Keratinocyte (primary cell): Measurements from ENCODE around the gene TMEM218. TPM values are rescaled to one million over a fixed set of nuclear protein-coding genes. Genes with fewer than 3 reads are reported as not detected.

ENCODE experiments used
- DNase-seq: peaks from one replicate; pipeline ENCODE4 v3.0.0-alpha.2; 2011; ENCODE audit warnings: low read depth, missing footprints, low spot score
- FAIRE-seq: peaks from 2 replicates; lab custom pipeline; 2011; peaks lifted over from hg19 to GRCh38; lab: Jason Lieb, UNC
- H2AFZ ChIP-seq: 2 replicates; pipeline ENCODE4 v1.6.0; 2012; ENCODE audit warnings: low read length, control low read depth, inconsistent platforms; ENCODE audit not compliant: control insufficient read depth
- H3K27ac ChIP-seq: 2 replicates; pipeline ENCODE4 v1.5.1; 2011; ENCODE audit warnings: low read length; ENCODE audit not compliant: control insufficient read depth, insufficient read depth
- H3K27me3 ChIP-seq: 3 replicates; pipeline ENCODE4 v1.6.0; 2011; ENCODE audit warnings: low read length; ENCODE audit not compliant: control insufficient read depth, insufficient read depth; ENCODE audit errors: extremely low read depth
- H3K36me3 ChIP-seq, 2 experiments: 2 replicates in 1 of 2; 3 replicates in 1 of 2; pipeline ENCODE4 v1.5.1; 2011; ENCODE audit warnings: low read length in 2 of 2, mild to moderate bottlenecking in 1 of 2; ENCODE audit not compliant: control insufficient read depth in 2 of 2, insufficient read depth in 2 of 2; ENCODE audit errors: extremely low read depth in 1 of 2
- H3K4me1 ChIP-seq: 3 replicates; pipeline ENCODE4 v1.5.1; 2011; ENCODE audit warnings: low read length; ENCODE audit not compliant: control insufficient read depth, insufficient read depth; ENCODE audit errors: extremely low read depth
- H3K4me2 ChIP-seq: 3 replicates; pipeline ENCODE4 v1.6.0; 2011; ENCODE audit warnings: low read depth, low read length; ENCODE audit not compliant: control insufficient read depth, insufficient read depth; ENCODE audit errors: extremely low read depth
- H3K4me3 ChIP-seq, 3 experiments: fragments of 200-600 bp in 1 of 3; sonication (generic) in 1 of 3; 2 replicates in 2 of 3; 3 replicates in 1 of 3; pipeline ENCODE4 v1.5.1; 2011 to 2016; ENCODE audit warnings: low read length in 3 of 3, mild to moderate bottlenecking in 3 of 3, control low read depth in 2 of 3, inconsistent platforms in 1 of 3, low read depth in 1 of 3, mixed read lengths in 1 of 3, mixed run types in 1 of 3, moderate library complexity in 1 of 3; ENCODE audit not compliant: control insufficient read depth in 2 of 3, insufficient read depth in 2 of 3; ENCODE audit errors: extremely low read depth in 1 of 3
- H3K79me2 ChIP-seq: 2 replicates; pipeline ENCODE4 v1.6.0; 2012; ENCODE audit warnings: low read length; ENCODE audit not compliant: control insufficient read depth, insufficient read depth
- H3K9ac ChIP-seq: 3 replicates; pipeline ENCODE4 v1.6.0; 2011; ENCODE audit warnings: low read length; ENCODE audit not compliant: control insufficient read depth, insufficient read depth; ENCODE audit errors: extremely low read depth
- H3K9me1 ChIP-seq: 3 replicates; pipeline ENCODE4 v1.6.0; 2011; ENCODE audit warnings: low read length; ENCODE audit not compliant: control insufficient read depth, insufficient read depth; ENCODE audit errors: extremely low read depth
- H3K9me3 ChIP-seq: 2 replicates; pipeline ENCODE4 v1.5.1; 2012; ENCODE audit warnings: low read depth, low read length; ENCODE audit not compliant: control insufficient read depth
- H4K20me1 ChIP-seq: 3 replicates; pipeline ENCODE4 v1.6.0; 2011; ENCODE audit warnings: low read length; ENCODE audit not compliant: control insufficient read depth, insufficient read depth; ENCODE audit errors: extremely low read depth
- EZH2 ChIP-seq: IDR thresholded peaks from one replicate; pipeline ENCODE4 v1.6.1; 2012; ENCODE audit warnings: inconsistent platforms, mild to moderate bottlenecking, low read length, moderate library complexity
- dilution Hi-C: fragments of 300-500 bp; cut with MboI; formaldehyde crosslinking; loops from one replicate; pipeline ENCODE4 v1.7.0; 2020; ENCODE audit warnings: low sequenced_read_pairs; ENCODE audit not compliant: extremely low pct_ligation_motif_present
- polyA plus RNA-seq, 5 experiments: library from polyadenylated mRNA; depleted of rRNA in 3 of 5; stranded (reverse) in 3 of 5; stranded (forward) in 1 of 5; unstranded in 1 of 5; fragments of >200 nt; gene quantifications; 1 replicate in 1 of 5; 2 replicates in 3 of 5; 3 replicates in 1 of 5; pipeline versions ENCODE4 v1.2.1 to v1.2.3, GENCODE V29; 2011 to 2012; ENCODE audit warnings: missing spikeins in 2 of 5, low read depth in 1 of 5, low replicate concordance in 1 of 5
- TF ChIP-seq, protein P1 (sequence below), 3 experiments: IDR thresholded peaks in 1 of 3; conservative IDR thresholded peaks in 1 of 3; optimal IDR thresholded peaks in 1 of 3; 2 replicates in 2 of 3; 3 replicates in 1 of 3; pipeline versions ENCODE3 to v1.5.1; 2011; ENCODE audit warnings: low read length in 3 of 3, mild to moderate bottlenecking in 3 of 3, moderate library complexity in 2 of 3, control low read depth in 1 of 3, inconsistent platforms in 1 of 3; ENCODE audit not compliant: insufficient read depth in 2 of 3; ENCODE audit errors: extremely low read depth in 1 of 3

Gene TMEM218
- polyA plus RNA-seq, 1 donor (not counting 4 experiments of a cell fraction or from before 2014, with no cell fraction given): 34.2 TPM

DNA sequence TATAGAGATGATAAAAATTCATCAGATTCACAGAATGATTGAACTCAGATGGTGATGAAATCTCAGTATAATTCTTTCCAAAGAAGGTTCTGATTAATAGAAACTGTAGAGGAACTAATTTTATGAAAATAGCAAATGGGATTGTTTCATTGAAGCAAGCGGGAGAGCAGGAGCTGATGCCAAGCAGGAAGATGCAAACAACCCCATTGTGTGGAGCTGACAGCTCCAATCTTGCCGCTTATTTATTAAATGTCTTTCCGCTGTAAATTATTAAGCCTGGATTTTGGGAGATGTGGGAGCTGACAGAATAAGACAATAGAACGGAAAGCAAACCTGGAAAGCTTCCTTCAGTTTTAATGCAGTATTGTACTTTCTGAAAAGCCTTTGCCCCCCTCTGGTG lies 6.0 kb upstream of the TMEM218 start:
- H3K79me2 ChIP-seq: no peaks in the 10 kb centered on the region
- TF ChIP-seq EZH2: no peak
- TF ChIP-seq, protein P1, sequence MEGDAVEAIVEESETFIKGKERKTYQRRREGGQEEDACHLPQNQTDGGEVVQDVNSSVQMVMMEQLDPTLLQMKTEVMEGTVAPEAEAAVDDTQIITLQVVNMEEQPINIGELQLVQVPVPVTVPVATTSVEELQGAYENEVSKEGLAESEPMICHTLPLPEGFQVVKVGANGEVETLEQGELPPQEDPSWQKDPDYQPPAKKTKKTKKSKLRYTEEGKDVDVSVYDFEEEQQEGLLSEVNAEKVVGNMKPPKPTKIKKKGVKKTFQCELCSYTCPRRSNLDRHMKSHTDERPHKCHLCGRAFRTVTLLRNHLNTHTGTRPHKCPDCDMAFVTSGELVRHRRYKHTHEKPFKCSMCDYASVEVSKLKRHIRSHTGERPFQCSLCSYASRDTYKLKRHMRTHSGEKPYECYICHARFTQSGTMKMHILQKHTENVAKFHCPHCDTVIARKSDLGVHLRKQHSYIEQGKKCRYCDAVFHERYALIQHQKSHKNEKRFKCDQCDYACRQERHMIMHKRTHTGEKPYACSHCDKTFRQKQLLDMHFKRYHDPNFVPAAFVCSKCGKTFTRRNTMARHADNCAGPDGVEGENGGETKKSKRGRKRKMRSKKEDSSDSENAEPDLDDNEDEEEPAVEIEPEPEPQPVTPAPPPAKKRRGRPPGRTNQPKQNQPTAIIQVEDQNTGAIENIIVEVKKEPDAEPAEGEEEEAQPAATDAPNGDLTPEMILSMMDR (optimal IDR thresholded peaks at IDR 0.05 in 1 of 3, IDR thresholded peaks at IDR 0.05 in 1 of 3, conservative IDR thresholded peaks at IDR 0.05 in 1 of 3; ENCODE audit: extremely low read depth in 1 of 3, insufficient read depth in 2 of 3, low read length in 3 of 3): no peak
- no peaks in the 10 kb centered on the region for H3K27me3 ChIP-seq
- H3K27ac ChIP-seq: no peak overlapping the region
- no peaks in the 10 kb centered on the region for H3K4me1 ChIP-seq
- no peak overlapping the region for H3K4me2 ChIP-seq
- H3K4me3 ChIP-seq: no peak overlapping the region
- DNase-seq: no peak
- H2AFZ ChIP-seq: no peak overlapping the region
- no peak overlapping the region for H3K9ac ChIP-seq
- no peak for FAIRE-seq
- H4K20me1 ChIP-seq: no peaks in the 10 kb centered on the region
- H3K9me1 ChIP-seq: no peaks in the 10 kb centered on the region
- H3K9me3 ChIP-seq: no peaks in the 10 kb centered on the region
- dilution Hi-C loops: no loop called here
- H3K36me3 ChIP-seq: no peaks in the 10 kb centered on the region

DNA sequence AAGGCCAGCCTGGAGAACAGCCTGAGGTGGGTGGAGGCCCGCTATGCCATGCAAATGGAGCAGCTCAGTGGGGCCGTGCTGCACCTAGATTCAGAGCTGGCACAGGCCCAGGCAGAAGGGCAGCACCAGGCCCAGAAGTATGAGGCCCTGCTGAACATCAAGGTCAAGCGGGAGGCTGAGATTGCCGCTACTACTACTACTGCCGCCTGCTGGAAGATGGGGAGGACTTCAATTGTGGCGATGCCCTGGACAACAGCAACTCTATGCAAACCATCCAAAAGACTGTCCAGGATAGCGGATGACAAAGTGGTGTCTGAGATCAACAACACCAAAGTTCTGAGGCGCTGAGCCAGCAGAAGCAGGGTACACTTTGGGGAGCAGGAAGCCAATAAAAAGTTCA lies 3.1 kb upstream of the TMEM218 start:
- TF ChIP-seq, protein P1 (optimal IDR thresholded peaks at IDR 0.05 in 1 of 3, IDR thresholded peaks at IDR 0.05 in 1 of 3, conservative IDR thresholded peaks at IDR 0.05 in 1 of 3; ENCODE audit: extremely low read depth in 1 of 3, insufficient read depth in 2 of 3, low read length in 3 of 3): peak; percentile 14 to 52 (median 32)
- TF ChIP-seq EZH2: no peak
- no peak overlapping the region for H3K27ac ChIP-seq
- peaks cover 6% of the 10 kb centered on the region for H3K4me1 ChIP-seq
- no peak overlapping the region for H3K9ac ChIP-seq
- no peaks in the 10 kb centered on the region for H3K9me1 ChIP-seq
- peaks cover 11% of the 10 kb centered on the region for H3K79me2 ChIP-seq
- no peak overlapping the region for H3K4me3 ChIP-seq
- FAIRE-seq: no peak
- no peak for DNase-seq
- no peak overlapping the region for H3K4me2 ChIP-seq
- no peaks in the 10 kb centered on the region for H3K36me3 ChIP-seq
- H4K20me1 ChIP-seq: no peaks in the 10 kb centered on the region
- dilution Hi-C loops: no loop called here
- no peaks in the 10 kb centered on the region for H3K27me3 ChIP-seq
- H2AFZ ChIP-seq: no peak overlapping the region
- H3K9me3 ChIP-seq: no peaks in the 10 kb centered on the region
